Tibial nerve (tissue), 4 donors: ENCODE results near the gene LRRC46. TPM values are rescaled to one million over a fixed set of nuclear protein-coding genes. Genes with fewer than 3 reads are reported as not detected.

Experiments used
- DNase-seq, 2 donors: peaks; one replicate each; pipeline ENCODE4 v3.0.0-alpha.2; 2019; ENCODE audit warnings: low spot score in 2 of 2
- H3K27ac ChIP-seq, 4 donors: fragments of 200-600 bp; sonication (generic) in 3 of 4; one replicate each; pipeline ENCODE4 v1.5.1; 2017 to 2019; ENCODE audit warnings: mild to moderate bottlenecking in 1 of 4
- H3K27me3 ChIP-seq, 2 donors: fragments of 200-600 bp; sonication (generic) in 1 of 2; one replicate each; pipeline versions ENCODE4 v1.5.1 to v1.6.0; 2017 to 2019
- H3K36me3 ChIP-seq, 3 donors: fragments of 200-600 bp; sonication (generic); one replicate each; pipeline ENCODE4 v1.5.1; 2018 to 2019
- H3K4me1 ChIP-seq, 4 donors: fragments of 200-600 bp; sonication (generic) in 3 of 4; one replicate each; pipeline ENCODE4 v1.5.1; 2017 to 2019
- H3K4me3 ChIP-seq, 4 donors: fragments of 200-600 bp; sonication (generic) in 3 of 4; one replicate each; pipeline ENCODE4 v1.5.1; 2017 to 2019; ENCODE audit warnings: mild to moderate bottlenecking in 1 of 4, moderate library complexity in 1 of 4
- H3K9me3 ChIP-seq, 4 donors: fragments of 200-600 bp; sonication (generic) in 3 of 4; one replicate each; pipeline ENCODE4 v1.5.1; 2017 to 2019
- EP300 ChIP-seq, 2 donors: sonication (generic); formaldehyde crosslinking; IDR thresholded peaks; one replicate each; pipeline ENCODE4 v1.6.1; 2017; ENCODE audit warnings: antibody characterized with exemption in 2 of 2, mild to moderate bottlenecking in 1 of 2
- POLR2A ChIP-seq, 2 donors: fragments of 450-650 bp; IDR thresholded peaks; one replicate each; pipeline ENCODE4 v1.6.1; 2017; ENCODE audit warnings: antibody characterized with exemption in 2 of 2, mild to moderate bottlenecking in 2 of 2, moderate library complexity in 2 of 2
- WGBS, 2 donors: methylation state at CpG; one replicate each; pipeline ENCODE4 v1.1.5; 2018; 5-methylcytosine and 5-hydroxymethylcytosine counted together
- total RNA-seq, 4 donors: library from RNA; depleted of rRNA; stranded (reverse); fragments of >200 nt; gene quantifications; one replicate each; pipeline ENCODE4 v1.1.0, GENCODE V29; 2016
- TF ChIP-seq, protein P1 (sequence below), 5 experiments: fragments of 200-600 bp in 3 of 5; fragments of 450-650 bp in 2 of 5; sonication (generic) in 3 of 5; IDR thresholded peaks; one replicate each; pipeline ENCODE4 v1.5.1; 2016 to 2019; ENCODE audit warnings: antibody characterized with exemption in 5 of 5, mild to moderate bottlenecking in 3 of 5, moderate library complexity in 2 of 5

Gene LRRC46
- total RNA-seq, 4 donors from 2014 or later: 0.60 TPM; not detected in 3

DNA sequence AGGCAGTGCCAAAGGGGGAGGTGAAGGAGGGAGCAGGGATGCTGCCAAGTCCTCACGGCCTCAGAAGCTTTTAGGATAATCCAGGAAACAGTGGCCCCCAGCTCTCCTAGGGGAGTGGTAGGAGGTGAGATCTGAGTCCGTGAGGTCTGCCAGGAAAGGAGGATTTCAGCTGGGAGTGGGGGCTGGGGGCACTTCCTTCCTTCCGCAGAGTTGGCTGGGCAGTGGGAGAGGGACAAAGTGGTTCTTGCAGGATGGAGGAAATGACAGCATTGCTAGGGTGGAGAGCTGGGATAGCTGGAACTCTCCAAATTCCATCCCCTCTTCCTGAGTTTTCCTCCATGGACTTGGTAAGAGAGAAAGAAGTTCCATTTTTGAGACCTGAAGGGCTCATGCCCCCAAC, 24.3 kb downstream of the LRRC46 start:
- DNase-seq: no peak
- no peak overlapping the region for H3K4me3 ChIP-seq
- H3K36me3 ChIP-seq: no peaks in the 10 kb centered on the region
- TF ChIP-seq, protein P1, sequence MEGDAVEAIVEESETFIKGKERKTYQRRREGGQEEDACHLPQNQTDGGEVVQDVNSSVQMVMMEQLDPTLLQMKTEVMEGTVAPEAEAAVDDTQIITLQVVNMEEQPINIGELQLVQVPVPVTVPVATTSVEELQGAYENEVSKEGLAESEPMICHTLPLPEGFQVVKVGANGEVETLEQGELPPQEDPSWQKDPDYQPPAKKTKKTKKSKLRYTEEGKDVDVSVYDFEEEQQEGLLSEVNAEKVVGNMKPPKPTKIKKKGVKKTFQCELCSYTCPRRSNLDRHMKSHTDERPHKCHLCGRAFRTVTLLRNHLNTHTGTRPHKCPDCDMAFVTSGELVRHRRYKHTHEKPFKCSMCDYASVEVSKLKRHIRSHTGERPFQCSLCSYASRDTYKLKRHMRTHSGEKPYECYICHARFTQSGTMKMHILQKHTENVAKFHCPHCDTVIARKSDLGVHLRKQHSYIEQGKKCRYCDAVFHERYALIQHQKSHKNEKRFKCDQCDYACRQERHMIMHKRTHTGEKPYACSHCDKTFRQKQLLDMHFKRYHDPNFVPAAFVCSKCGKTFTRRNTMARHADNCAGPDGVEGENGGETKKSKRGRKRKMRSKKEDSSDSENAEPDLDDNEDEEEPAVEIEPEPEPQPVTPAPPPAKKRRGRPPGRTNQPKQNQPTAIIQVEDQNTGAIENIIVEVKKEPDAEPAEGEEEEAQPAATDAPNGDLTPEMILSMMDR (IDR thresholded peaks at IDR 0.05): no peak
- no peak for TF ChIP-seq POLR2A (IDR thresholded peaks at IDR 0.05)
- peaks cover 4 to 98% of the 10 kb centered on the region in 2 donors for H3K27me3 ChIP-seq
- H3K27ac ChIP-seq: no peak overlapping the region
- WGBS, 2 donors: 23 to 30% methylated on average over 3 of the region's 3 CpGs
- no peaks in the 10 kb centered on the region for H3K9me3 ChIP-seq
- H3K4me1 ChIP-seq: peaks cover 0 to 19% (median 12%) of the 10 kb centered on the region in 4 donors

DNA sequence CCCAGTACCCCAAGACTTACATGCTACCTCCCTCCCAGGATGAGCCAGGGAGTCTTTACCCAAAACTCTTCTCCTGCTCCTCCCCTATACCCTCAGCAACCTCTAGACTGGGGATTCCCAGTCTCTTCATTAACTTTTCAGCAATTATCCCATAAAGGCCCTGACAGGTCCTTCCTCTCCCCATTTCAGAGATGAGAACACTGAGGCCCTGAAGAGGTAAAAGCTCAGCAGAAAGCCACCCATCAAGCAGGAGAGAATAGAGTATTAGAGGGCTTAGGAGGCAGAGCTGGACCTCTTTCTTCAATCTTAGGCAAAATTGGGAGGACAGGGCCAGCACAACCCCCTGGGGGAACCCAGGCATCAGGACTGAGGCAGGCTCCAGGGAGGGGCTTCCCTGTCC, 25.4 kb downstream of the LRRC46 start:
- Histone ChIP-seq H3K36me3 (no peaks in the 10 kb centered on the region), H3K4me3 (no peak overlapping the region), H3K4me1 (peaks cover 0 to 8% (median 1%) of the 10 kb centered on the region in 4 donors), H3K27ac (no peak overlapping the region), H3K9me3 (no peaks in the 10 kb centered on the region), H3K27me3 (peaks cover 4 to 93% of the 10 kb centered on the region in 2 donors)
- no peak for DNase-seq
- TF ChIP-seq EP300 (IDR thresholded peaks at IDR 0.05) (no peak), POLR2A (IDR thresholded peaks at IDR 0.05) (no peak)
- TF ChIP-seq, protein P1 (IDR thresholded peaks at IDR 0.05): no peak

DNA sequence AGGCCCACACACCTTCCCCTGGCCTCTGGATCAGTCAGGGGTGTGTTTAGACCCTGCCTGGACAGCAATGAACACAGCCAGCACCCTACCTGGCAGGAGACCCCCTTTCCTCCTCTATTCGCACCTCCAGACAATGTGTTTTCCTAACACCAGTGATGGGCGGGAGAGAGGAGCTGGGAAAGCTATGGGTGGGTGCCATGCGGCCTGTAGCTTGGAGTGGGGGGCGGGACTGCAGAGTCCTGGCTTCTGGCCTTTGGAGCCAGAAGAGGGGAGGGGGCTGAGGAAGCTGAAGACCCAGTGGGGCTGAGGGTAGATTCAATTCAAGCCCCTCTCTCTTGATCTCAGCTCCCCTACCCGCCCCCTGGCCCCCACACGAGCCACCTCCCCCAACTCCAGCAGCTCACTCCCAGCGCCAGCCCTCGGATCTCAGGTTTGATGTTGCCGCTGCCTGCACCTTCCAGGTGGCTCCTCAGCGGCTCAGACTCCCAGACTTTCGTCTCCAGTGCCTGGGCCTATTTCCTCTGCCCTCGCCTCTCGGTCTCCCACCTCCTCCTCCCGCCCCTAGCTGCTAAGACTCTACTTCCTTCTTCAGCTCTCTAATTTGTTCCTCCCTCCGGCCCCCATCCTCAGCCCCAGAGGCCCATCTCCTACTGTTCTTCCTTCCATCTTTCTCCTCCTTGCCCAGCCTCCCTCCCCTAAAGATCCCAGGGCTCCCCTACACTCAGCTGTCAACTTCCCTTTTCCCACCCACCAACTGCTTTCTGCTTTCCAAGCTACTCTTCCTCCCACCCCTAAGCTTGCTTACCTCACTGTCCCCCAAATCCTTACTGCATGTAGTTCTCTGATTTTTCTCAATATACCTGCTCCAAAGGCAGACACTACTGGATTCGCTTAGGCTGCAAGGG, 26.3 kb downstream of the LRRC46 start:
- no peak for DNase-seq
- WGBS, 2 donors: 60 to 61% methylated on average over 16 of the region's 16 CpGs
- no peak overlapping the region for H3K27ac ChIP-seq
- H3K4me3 ChIP-seq: no peak overlapping the region
- no peaks in the 10 kb centered on the region for H3K4me1 ChIP-seq
- H3K27me3 ChIP-seq: peaks cover 4 to 83% of the 10 kb centered on the region in 2 donors
- H3K9me3 ChIP-seq: no peaks in the 10 kb centered on the region
- TF ChIP-seq, protein P1 (IDR thresholded peaks at IDR 0.05): no peak
- TF ChIP-seq EP300 (IDR thresholded peaks at IDR 0.05): no peak
- no peak for TF ChIP-seq POLR2A (IDR thresholded peaks at IDR 0.05)
- no peaks in the 10 kb centered on the region for H3K36me3 ChIP-seq

DNA sequence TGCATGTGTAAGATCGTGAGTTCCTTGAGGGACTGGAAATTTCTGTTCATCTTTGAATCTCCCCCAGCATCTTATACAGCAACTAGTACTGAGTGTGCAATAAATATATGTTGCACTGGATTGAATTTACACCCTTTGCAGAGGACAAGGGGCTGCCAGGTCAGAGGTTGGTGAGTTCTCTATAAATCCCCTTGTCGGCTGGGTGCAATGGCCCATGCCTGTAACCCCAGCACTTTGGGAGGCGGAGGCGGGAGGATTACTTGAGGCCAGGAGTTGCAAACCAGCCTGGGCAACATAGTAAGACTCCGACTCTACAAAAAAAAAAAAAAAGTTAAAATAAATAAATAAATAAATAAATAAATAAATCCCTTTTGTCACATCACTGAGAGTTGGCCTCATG, 28.9 kb downstream of the LRRC46 start:
- Histone ChIP-seq H3K36me3 (no peaks in the 10 kb centered on the region), H3K4me3 (no peak overlapping the region), H3K27ac (no peak overlapping the region), H3K27me3 (peaks cover 0 to 59% of the 10 kb centered on the region in 2 donors), H3K4me1 (no peaks in the 10 kb centered on the region), H3K9me3 (no peaks in the 10 kb centered on the region)
- TF ChIP-seq EP300 (IDR thresholded peaks at IDR 0.05) (no peak), POLR2A (IDR thresholded peaks at IDR 0.05) (no peak)
- TF ChIP-seq, protein P1 (IDR thresholded peaks at IDR 0.05): no peak
- DNase-seq: no peak
- WGBS, 2 donors: 60 to 70% methylated on average over 5 of the region's 5 CpGs

- no peak for DNase-seq
- H3K4me1 ChIP-seq: no peaks in the 10 kb centered on the region
- TF ChIP-seq POLR2A (IDR thresholded peaks at IDR 0.05) (no peak), EP300 (IDR thresholded peaks at IDR 0.05) (no peak)
- TF ChIP-seq, protein P1 (IDR thresholded peaks at IDR 0.05): no peak
- no peaks in the 10 kb centered on the region for H3K36me3 ChIP-seq
- H3K27me3 ChIP-seq: peaks cover 0 to 56% of the 10 kb centered on the region in 2 donors
- H3K4me3 ChIP-seq: no peak overlapping the region
- no peak overlapping the region for H3K27ac ChIP-seq
- 72 to 79% methylated on average over 7 of the region's 7 CpGs for WGBS, 2 donors
- no peaks in the 10 kb centered on the region for H3K9me3 ChIP-seq
Observed at GRCh38 chr17:47862621-47863440, 31.4 kb downstream of the LRRC46 start.
